MCF 10A (cell line): ENCODE measurements around the gene GPR146. TPM values are rescaled to one million over a fixed set of nuclear protein-coding genes. Genes with fewer than 3 reads are reported as not detected.
A peak's percentile ranks its signal among the peaks of the same experiment; 100 is the strongest.

Experiments
- BruUV-seq: library from RNA; stranded (reverse); fragments of 400-500 nt; replicated peaks from 2 replicates; lab custom pipeline; 2021; lab: Mats Ljungman, UMichigan
- CTCF ChIA-PET: fragments of 300-600 bp; sonication (Branson Sonifier 250); formaldehyde crosslinking; extraction: SDS; loops from one replicate; lab custom pipeline; 2021; ENCODE audit warnings: antibody characterized with exemption, inconsistent platforms; lab: Yijun Ruan, JAX
- POLR2A ChIA-PET: fragments of 300-600, 350-650 bp; sonication (Branson Sonifier 250); formaldehyde crosslinking; extraction: SDS; loops from one replicate; lab custom pipeline; 2020; ENCODE audit warnings: antibody characterized with exemption, inconsistent platforms; lab: Yijun Ruan, JAX
- DNase-seq: peaks from one replicate; pipeline ENCODE4 v3.0.0-alpha.2; 2018; ENCODE audit not compliant: unreplicated experiment
- H3K27ac Mint-ChIP-seq: one replicate; pipeline ENCODE4 v1.8.0; 2022; ENCODE audit warnings: mild to moderate bottlenecking, low read depth, mixed read lengths; ENCODE audit not compliant: unreplicated experiment
- H3K27me3 Mint-ChIP-seq: one replicate; pipeline ENCODE4 v1.8.0; 2022; ENCODE audit warnings: mixed read lengths; ENCODE audit not compliant: insufficient read depth, unreplicated experiment
- H3K36me3 Mint-ChIP-seq: one replicate; pipeline ENCODE4 v1.8.0; 2022; ENCODE audit warnings: mild to moderate bottlenecking, moderate library complexity, mixed read lengths; ENCODE audit not compliant: insufficient read depth, unreplicated experiment
- H3K4me1 Mint-ChIP-seq: one replicate; pipeline ENCODE4 v1.8.0; 2022; ENCODE audit warnings: mixed read lengths; ENCODE audit not compliant: insufficient read depth, unreplicated experiment
- H3K4me3 Mint-ChIP-seq: one replicate; pipeline ENCODE4 v1.8.0; 2022; ENCODE audit warnings: mild to moderate bottlenecking, moderate library complexity, mixed read lengths; ENCODE audit not compliant: unreplicated experiment
- H3K9me3 Mint-ChIP-seq: one replicate; pipeline ENCODE4 v1.8.0; 2022; ENCODE audit warnings: mixed read lengths; ENCODE audit not compliant: unreplicated experiment
- CTCF ChIP-seq: fragments of 200-600 bp; IDR thresholded peaks from one replicate; pipeline ENCODE4 v1.8.0; 2022; ENCODE audit warnings: antibody characterized with exemption, mild to moderate bottlenecking; ENCODE audit not compliant: unreplicated experiment
- intact Hi-C: fragments of 100-400 bp; cut with micrococcal nuclease; formaldehyde crosslinking; loops from 2 replicates; pipeline ENCODE4 v1.14.1; 2022
- total RNA-seq: library from RNA; stranded (reverse); gene quantifications from 2 replicates; pipeline ENCODE4 v1.2.3, GENCODE V29; 2022

The GPR146 gene
- total RNA-seq, 1 experiment from 2014 or later, result not detected

GRCh38 chr7:1028775-1029636 is 15.3 kb upstream of the GPR146 start:
- peak; percentile 96 for DNase-seq
- H3K4me1 Mint-ChIP-seq, result peaks cover 17% of the 10 kb centered on the region
- ChIA-PET POLR2A (interaction anchor here (1.0 to 1.3 kb wide), 3 partner anchors 10 to 37 kb away, joined by 3 to 6 read pairs (median 4); no protein-coding TSS in a partner anchor), CTCF (interaction anchor here (0.7 to 1.2 kb wide), 3 partner anchors 32 to 119 kb away, joined by 3 to 5 read pairs (median 4); no protein-coding TSS in a partner anchor)
- peak overlapping the region; percentile 75 for H3K4me3 Mint-ChIP-seq
- no peak for TF ChIP-seq CTCF
- no peaks in the 10 kb centered on the region for H3K27me3 Mint-ChIP-seq
- no peaks in the 10 kb centered on the region for H3K9me3 Mint-ChIP-seq
- intact Hi-C loops, result loop anchor here (2.0 kb wide), 1 partner anchor 16 kb away; the partner anchor contains the start of gene GPR146
- peaks cover 16% of the 10 kb centered on the region for H3K36me3 Mint-ChIP-seq
- no TSS peak for BruUV-seq
- peak overlapping the region; percentile 59 for H3K27ac Mint-ChIP-seq

- BruUV-seq, result no TSS peak
- peaks cover 9% of the 10 kb centered on the region for H3K36me3 Mint-ChIP-seq
- no peak overlapping the region for H3K27ac Mint-ChIP-seq
- intact Hi-C loops, result loop anchor here (2.0 kb wide), 1 partner anchor 15 kb away; the partner anchor contains the start of gene GPR146
- H3K9me3 Mint-ChIP-seq, result no peaks in the 10 kb centered on the region
- peak overlapping the region; percentile 19 for H3K4me3 Mint-ChIP-seq
- CTCF ChIA-PET, result interaction anchor here (0.7 to 1.2 kb wide), 3 partner anchors 31 to 120 kb away, joined by 3 to 5 read pairs (median 4); no protein-coding TSS in a partner anchor
- POLR2A ChIA-PET, result interaction anchor here (1.0 to 1.3 kb wide), 3 partner anchors 11 to 36 kb away, joined by 3 to 6 read pairs (median 4); no protein-coding TSS in a partner anchor
- no peak for TF ChIP-seq CTCF
- H3K27me3 Mint-ChIP-seq, result no peaks in the 10 kb centered on the region
- peaks cover 17% of the 10 kb centered on the region for H3K4me1 Mint-ChIP-seq
- no peak for DNase-seq
These were observed 14.5 kb upstream of the GPR146 start for GRCh38 chr7:1029637-1030443.

- Mint-ChIP-seq H3K4me3 (peak overlapping the region; percentile 19), H3K9me3 (no peaks in the 10 kb centered on the region), H3K27ac (peak overlapping the region; percentile 49), H3K4me1 (peaks cover 17% of the 10 kb centered on the region), H3K27me3 (no peaks in the 10 kb centered on the region), H3K36me3 (peaks cover 9% of the 10 kb centered on the region)
- no peak for DNase-seq
- intact Hi-C loops, result no loop called here
- ChIA-PET POLR2A (no interaction called here), CTCF (no interaction called here)
- TF ChIP-seq CTCF, result no peak
- BruUV-seq, result no TSS peak
These were observed 13.8 kb upstream of the GPR146 start for GRCh38 chr7:1030444-1031070.
